ES-I3 (cell line): ENCODE measurements around the gene MMP11.

Experiments used
- H3K36me3 ChIP-seq: 2 replicates; pipeline ENCODE4 v1.6.1; 2013; ENCODE audit warnings: mild to moderate bottlenecking, low read length, control low read depth, moderate library complexity; ENCODE audit not compliant: insufficient read depth
- H3K4me1 ChIP-seq: 2 replicates; pipeline ENCODE4 v1.6.1; 2013; ENCODE audit warnings: mild to moderate bottlenecking, control low read depth, low read length; ENCODE audit not compliant: insufficient read depth
- H3K9ac ChIP-seq: 2 replicates; pipeline ENCODE4 v1.6.1; 2013; ENCODE audit warnings: low read depth, mild to moderate bottlenecking, low read length, moderate library complexity
- H3K9me3 ChIP-seq: 2 replicates; pipeline ENCODE4 v1.6.1; 2013; ENCODE audit warnings: mild to moderate bottlenecking, low read length, moderate library complexity; ENCODE audit not compliant: control insufficient read depth, insufficient read depth

Gene MMP11

DNA sequence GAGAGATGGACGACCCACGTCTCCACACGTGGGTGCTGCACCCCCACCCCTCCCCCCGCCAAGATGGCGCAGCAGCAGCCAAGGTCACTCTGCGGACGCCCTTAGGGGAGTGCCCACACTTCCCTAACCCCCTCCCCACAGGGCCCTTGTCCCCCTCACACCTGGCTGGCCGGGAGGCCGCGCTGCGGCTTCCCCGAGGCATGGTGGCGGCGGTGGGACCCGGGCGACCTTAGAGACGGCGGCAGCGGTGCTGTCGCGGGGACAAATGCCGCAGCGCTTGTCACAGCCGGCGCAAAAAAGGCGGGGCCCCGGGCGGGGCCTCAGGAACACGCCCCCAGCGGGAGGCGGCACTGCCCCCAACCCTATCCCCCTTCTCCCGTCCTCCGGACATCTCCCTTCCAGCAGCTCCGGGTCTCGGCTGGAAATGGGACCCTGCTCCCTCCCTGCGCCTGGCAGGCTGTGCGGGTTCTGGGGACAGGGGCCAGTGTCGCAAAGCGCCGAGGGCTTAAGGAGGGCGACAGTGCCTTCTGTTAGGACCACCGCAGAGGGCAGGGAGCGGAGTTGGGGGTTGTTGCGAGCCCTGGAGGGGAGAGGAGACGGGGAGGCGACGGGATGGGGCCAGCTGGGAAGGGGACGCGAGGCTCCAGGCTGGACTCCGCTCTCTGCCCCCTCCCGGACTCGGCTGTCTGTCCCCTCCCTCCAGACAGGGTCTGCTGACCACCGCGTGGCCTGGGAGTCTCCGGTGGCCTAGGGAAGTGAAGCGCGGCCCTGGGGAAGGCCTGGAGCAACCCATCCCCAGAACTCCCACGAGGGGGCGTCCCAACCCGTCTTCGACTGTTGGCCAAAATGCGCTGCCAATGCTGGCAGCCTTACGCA, 4.7 kb upstream of the MMP11 start, which contains the start of gene CHCHD10:
Gene CHCHD10, minus strand, starts transcription at position 300 of the 876 bp plus-strand sequence. Its CDS starts 98 bp downstream, at position 202.
- H3K9me3 ChIP-seq = no peaks in the 10 kb centered on the region
- H3K4me1 ChIP-seq = peaks cover 7% of the 10 kb centered on the region; the same call in 1 of the 2 replicates
- peaks cover 6% of the 10 kb centered on the region for H3K36me3 ChIP-seq
- H3K9ac ChIP-seq = peak within 1 kb of the TSS; percentile 83

DNA sequence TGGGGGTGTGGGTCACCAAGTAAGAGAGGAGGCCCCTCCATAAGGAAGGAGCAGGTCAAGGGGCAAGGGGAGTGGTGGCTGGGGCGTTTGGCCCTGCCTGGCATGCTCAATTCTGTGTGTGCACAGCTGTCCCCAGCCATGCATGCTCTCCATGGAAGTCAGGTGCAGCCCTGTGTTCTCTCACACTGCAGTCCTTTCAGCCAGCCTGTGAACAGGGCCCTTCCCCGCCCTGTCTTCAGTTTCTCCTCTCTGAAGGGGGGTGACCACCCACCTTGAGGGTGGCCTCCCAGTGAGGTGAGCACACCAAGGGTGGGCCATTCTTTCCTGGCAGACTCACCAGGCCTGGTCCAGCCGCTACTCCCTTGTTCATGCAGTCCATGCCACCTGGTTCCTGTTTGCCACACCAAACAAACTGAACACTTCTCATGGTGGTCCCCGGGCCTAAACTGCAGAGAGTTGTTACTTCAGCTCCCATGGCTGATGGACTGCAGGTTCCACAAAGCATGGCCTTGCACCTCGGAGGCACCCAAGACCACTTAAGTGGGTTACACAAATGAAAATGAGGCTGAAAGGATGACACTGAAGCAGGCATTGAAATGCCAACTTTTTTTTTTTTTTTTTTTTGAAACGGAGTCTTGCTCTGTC, 3.2 kb upstream of the MMP11 start:
- H3K9ac ChIP-seq = no peak overlapping the region

DNA sequence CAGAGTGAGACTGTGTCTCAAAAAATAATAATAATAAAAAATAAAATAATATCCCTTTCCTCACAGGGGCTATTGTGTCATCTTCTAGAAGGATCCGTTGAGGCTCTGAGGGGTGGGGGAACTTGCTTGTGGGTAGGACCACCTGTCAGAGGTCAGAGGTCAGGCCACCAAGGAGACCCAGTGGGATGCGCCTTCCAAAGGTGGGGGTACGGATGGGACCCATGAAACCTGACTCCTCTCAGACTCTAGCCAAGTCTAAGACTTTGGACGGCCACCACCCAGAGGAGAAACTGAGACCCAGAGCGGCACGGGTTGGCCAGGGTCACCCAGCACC, 367 bp upstream of the MMP11 start:
- H3K4me1 ChIP-seq = peaks cover 9% of the 10 kb centered on the region
- no peaks in the 10 kb centered on the region for H3K9me3 ChIP-seq
- H3K36me3 ChIP-seq = no peaks in the 10 kb centered on the region
- H3K9ac ChIP-seq = peak overlapping the region; percentile 44; the same call in 1 of the 2 replicates

More for the DNA sequence above, 3.2 kb upstream of the MMP11 start:
- no peaks in the 10 kb centered on the region for H3K9me3 ChIP-seq
- peaks cover 9% of the 10 kb centered on the region for H3K4me1 ChIP-seq
- H3K36me3 ChIP-seq = peaks cover 6% of the 10 kb centered on the region

GRCh38 chr22:23773483-23774113, 949 bp downstream of the MMP11 start:
- Histone ChIP-seq H3K9ac (peak overlapping the region; percentile 67), H3K36me3 (no peaks in the 10 kb centered on the region), H3K4me1 (peaks cover 9% of the 10 kb centered on the region), H3K9me3 (no peaks in the 10 kb centered on the region)

- Histone ChIP-seq H3K4me1 (peaks cover 9% of the 10 kb centered on the region), H3K9me3 (no peaks in the 10 kb centered on the region), H3K36me3 (no peaks in the 10 kb centered on the region), H3K9ac (no peak overlapping the region)
Measured at GRCh38 chr22:23774114-23774921, 1.7 kb downstream of the MMP11 start.

DNA sequence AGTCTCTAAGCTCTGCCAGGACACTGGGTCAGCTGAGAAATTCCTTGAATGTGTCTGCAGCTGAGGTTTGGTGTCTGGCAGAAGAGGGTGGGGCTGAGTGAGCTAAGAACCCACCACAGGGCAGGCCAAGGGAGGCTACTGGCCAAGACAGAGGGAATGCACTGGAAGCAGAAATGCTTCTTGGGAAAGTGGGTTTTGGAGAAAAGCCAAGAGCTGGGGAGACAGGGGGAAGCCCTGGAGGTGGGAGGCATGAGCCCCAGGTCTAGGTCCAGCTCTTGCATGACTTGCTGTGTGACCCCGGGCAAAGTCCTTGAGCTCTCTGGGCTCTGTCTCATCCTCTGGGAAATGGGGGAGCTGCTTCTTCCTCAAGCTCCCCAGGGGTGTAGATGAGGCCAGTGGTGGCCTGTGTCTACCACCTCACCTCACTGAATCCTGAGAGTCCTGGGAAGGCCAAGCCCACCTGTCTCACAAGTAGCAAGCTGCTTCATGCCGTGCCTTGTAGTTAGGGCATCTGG, 2.3 kb downstream of the MMP11 start:
- Histone ChIP-seq H3K36me3 (no peaks in the 10 kb centered on the region), H3K9me3 (no peaks in the 10 kb centered on the region), H3K9ac (no peak overlapping the region), H3K4me1 (peaks cover 9% of the 10 kb centered on the region)

GRCh38 chr22:23775779-23776375, 3.2 kb downstream of the MMP11 start:
- no peaks in the 10 kb centered on the region for H3K9me3 ChIP-seq
- H3K36me3 ChIP-seq = no peaks in the 10 kb centered on the region
- no peak overlapping the region for H3K9ac ChIP-seq
- H3K4me1 ChIP-seq = peaks cover 9% of the 10 kb centered on the region

DNA sequence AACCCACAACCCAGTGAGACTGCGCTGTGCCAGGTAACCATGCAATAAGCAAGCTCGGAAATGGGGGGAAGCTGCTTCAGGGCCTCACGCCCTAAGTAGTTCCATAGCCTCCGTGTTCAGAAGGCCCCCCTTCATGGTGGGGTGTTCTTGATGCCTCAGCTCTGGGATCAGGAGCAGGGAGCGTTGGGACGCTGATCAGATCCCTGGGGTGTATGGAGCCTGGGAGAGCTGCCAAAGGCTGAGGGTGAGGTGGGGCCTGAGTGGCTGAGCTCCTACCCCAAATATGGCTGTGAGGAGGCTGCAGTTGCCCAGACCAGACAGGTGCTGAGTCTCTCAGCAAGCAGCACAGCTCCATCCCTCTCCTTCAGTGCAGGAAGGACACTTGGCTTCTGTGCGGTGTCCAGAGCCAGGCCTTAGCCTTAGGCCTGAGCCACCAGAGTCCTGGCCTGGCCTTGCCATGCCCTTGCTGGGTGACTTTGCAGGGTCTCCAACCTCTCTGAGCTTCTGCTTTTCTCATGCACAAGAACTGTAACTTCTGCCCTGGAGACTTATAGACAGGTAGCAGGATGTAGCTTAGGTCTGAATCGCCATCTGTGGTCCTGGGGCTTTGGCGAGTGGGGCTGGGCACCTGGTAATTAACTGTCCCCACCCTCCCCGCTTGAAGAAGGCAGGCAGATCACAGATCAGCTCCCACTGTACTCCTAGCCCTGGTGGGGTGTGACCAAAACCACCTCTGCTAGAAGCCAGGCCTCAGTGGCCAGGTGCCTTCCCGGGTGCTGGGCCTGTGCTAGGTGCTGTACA, 5.3 kb downstream of the MMP11 start:
- Histone ChIP-seq H3K9ac (no peak overlapping the region), H3K36me3 (no peaks in the 10 kb centered on the region), H3K9me3 (no peaks in the 10 kb centered on the region), H3K4me1 (peaks cover 20% of the 10 kb centered on the region)

DNA sequence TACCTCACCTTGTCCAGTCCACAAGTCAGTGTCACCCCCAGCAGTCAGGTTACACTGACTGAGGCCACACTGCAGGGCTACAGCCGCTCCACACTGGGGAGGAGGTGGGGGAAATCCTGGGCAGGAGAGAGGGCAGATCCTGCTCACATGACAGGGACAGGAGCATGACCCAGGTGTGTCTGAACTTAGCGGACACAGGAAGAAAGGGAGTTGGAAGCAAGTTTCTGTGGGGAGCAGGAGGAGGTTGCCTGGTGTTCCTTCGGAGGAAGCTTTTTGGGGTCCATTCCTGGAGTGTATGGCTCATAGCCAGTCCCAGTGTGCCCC, 5.9 kb downstream of the MMP11 start:
- H3K9me3 ChIP-seq = no peaks in the 10 kb centered on the region
- peaks cover 17% of the 10 kb centered on the region for H3K4me1 ChIP-seq
- no peak overlapping the region for H3K9ac ChIP-seq
- H3K36me3 ChIP-seq = no peaks in the 10 kb centered on the region

- H3K36me3 ChIP-seq = no peaks in the 10 kb centered on the region
- H3K4me1 ChIP-seq = peaks cover 14% of the 10 kb centered on the region; the same call in 1 of the 2 replicates
- H3K9me3 ChIP-seq = no peaks in the 10 kb centered on the region
- H3K9ac ChIP-seq = no peak overlapping the region
Measured at GRCh38 chr22:23779083-23779482, 6.4 kb downstream of the MMP11 start.

DNA sequence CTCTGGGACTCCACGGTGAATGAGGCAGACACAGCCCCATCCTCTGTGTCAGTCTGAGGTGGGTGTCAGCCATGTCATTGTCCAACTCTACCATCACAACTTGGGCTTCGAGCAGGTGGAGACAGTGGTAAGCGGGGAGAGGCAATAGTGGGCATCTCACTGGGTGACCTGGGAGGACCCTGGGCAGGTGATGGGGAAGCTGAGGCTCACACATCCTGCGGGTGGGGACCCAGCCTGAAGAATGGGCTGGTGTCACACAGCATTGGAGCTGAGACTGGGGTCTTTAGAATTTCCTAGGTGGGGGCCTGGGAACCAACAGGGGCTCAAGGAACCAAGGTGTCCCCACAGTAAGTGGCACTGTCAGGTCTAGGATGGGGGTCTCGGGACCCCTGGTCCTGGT, 7.1 kb downstream of the MMP11 start:
- Histone ChIP-seq H3K9me3 (no peaks in the 10 kb centered on the region), H3K36me3 (no peaks in the 10 kb centered on the region), H3K9ac (no peak overlapping the region), H3K4me1 (peaks cover 11% of the 10 kb centered on the region; the same call in 1 of the 2 replicates)

DNA sequence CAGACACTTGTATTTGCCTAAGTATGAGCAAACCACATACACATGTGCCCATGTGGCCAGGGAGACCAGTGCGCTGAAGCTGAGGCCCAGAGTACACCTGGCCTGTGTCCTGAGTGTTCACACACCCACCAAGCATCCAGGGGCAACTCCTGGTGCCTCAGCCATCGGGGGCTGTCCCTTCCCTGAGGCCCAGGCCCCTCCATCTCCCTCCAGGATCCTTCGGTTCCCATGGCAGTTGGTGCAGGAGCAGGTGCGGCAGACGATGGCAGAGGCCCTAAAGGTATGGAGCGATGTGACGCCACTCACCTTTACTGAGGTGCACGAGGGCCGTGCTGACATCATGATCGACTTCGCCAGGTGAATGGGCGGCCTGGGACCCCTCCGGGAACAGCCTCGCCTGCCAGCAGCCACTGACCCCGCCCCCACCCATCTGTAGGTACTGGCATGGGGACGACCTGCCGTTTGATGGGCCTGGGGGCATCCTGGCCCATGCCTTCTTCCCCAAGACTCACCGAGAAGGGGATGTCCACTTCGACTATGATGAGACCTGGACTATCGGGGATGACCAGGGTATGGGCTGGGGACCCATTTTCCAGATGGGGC, 7.6 kb downstream of the MMP11 start:
- H3K4me1 ChIP-seq = peaks cover 11% of the 10 kb centered on the region; the same call in 1 of the 2 replicates
- H3K9ac ChIP-seq = no peak overlapping the region
- H3K9me3 ChIP-seq = no peaks in the 10 kb centered on the region
- no peaks in the 10 kb centered on the region for H3K36me3 ChIP-seq

- Histone ChIP-seq H3K9ac (no peak overlapping the region), H3K36me3 (no peaks in the 10 kb centered on the region), H3K9me3 (no peaks in the 10 kb centered on the region), H3K4me1 (peaks cover 11% of the 10 kb centered on the region; the same call in 1 of the 2 replicates)
Measured at GRCh38 chr22:23781065-23781464, 8.4 kb downstream of the MMP11 start.
